AG04450 (cell line): Measurements from ENCODE around the gene ACY1. TPM values are rescaled to one million over a fixed set of nuclear protein-coding genes. Genes with fewer than 3 reads are reported as not detected.

Experiments
- CTCF ChIA-PET: fragments of 300-600, 350-600 bp; formaldehyde crosslinking; extraction: SDS; loops from one replicate; lab custom pipeline; 2022; ENCODE audit warnings: antibody characterized with exemption, inconsistent platforms; lab: Charles Lee
- POLR2A ChIA-PET: fragments of 350-600 bp; formaldehyde crosslinking; extraction: SDS; loops from one replicate; lab custom pipeline; 2021; ENCODE audit warnings: antibody characterized with exemption, inconsistent platforms; lab: Yijun Ruan, JAX
- DNase-seq: peaks from one replicate; pipeline ENCODE4 v3.0.0-alpha.2; 2011; ENCODE audit warnings: low read depth, low spot score
- H3K27ac ChIP-seq: one replicate; pipeline ENCODE4 v1.5.1; 2012; ENCODE audit warnings: low read depth, low read length, control low read depth
- H3K27me3 ChIP-seq: one replicate; pipeline ENCODE4 v1.6.0; 2012; ENCODE audit warnings: low read length; ENCODE audit not compliant: control insufficient read depth, insufficient read depth
- H3K4me3 ChIP-seq: 2 replicates; pipeline ENCODE4 v1.5.1; 2011; ENCODE audit warnings: mild to moderate bottlenecking, low read depth, low read length, control low read depth
- H3K9me3 ChIP-seq: 2 replicates; pipeline ENCODE4 v1.5.1; 2012; ENCODE audit warnings: low read length; ENCODE audit not compliant: control insufficient read depth, insufficient read depth
- CTCF ChIP-seq: IDR thresholded peaks from 2 replicates; pipeline ENCODE4 v1.5.1; 2011; ENCODE audit warnings: low read depth, low read length, control low read depth, inconsistent platforms
- polyA plus RNA-seq: library from polyadenylated mRNA; depleted of rRNA; stranded (reverse); fragments of >200 nt; gene quantifications from 2 replicates; pipeline ENCODE4 v1.2.3, GENCODE V29; 2011

The ACY1 gene
- polyA plus RNA-seq, 1 experiment = 20.4 TPM

- ChIA-PET CTCF (interaction anchor here (1.5 to 5.3 kb wide), 2 partner anchors 12 to 20 kb away, joined by 9 to 37 read pairs; partner anchors contain the start of genes ABHD14B, PARP3 and RRP9), POLR2A (interaction anchor here (1.0 kb wide), 1 partner anchor 11 kb away, joined by 4 read pairs; no protein-coding TSS in a partner anchor)
- no peak for TF ChIP-seq CTCF
- no peak overlapping the region for H3K4me3 ChIP-seq
- no peak overlapping the region for H3K27ac ChIP-seq
- no peaks in the 10 kb centered on the region; the same call in 1 of the 2 replicates for H3K9me3 ChIP-seq
- no peaks in the 10 kb centered on the region for H3K27me3 ChIP-seq
- DNase-seq = no peak
Observed at GRCh38 chr3:51954105-51954504, 29.2 kb upstream of the ACY1 start.

- TF ChIP-seq CTCF = no peak
- no peak overlapping the region for H3K4me3 ChIP-seq
- no peak overlapping the region for H3K27ac ChIP-seq
- ChIA-PET CTCF (interaction anchor here (1.5 to 5.3 kb wide), 2 partner anchors 12 to 19 kb away, joined by 9 to 37 read pairs; partner anchors contain the start of genes ABHD14B, PARP3 and RRP9), POLR2A (no interaction called here)
- H3K27me3 ChIP-seq = no peaks in the 10 kb centered on the region
- DNase-seq = no peak
- no peaks in the 10 kb centered on the region; the same call in 1 of the 2 replicates for H3K9me3 ChIP-seq
Observed at GRCh38 chr3:51954713-51955112, 28.6 kb upstream of the ACY1 start.

GRCh38 chr3:51955175-51955892, 28.0 kb upstream of the ACY1 start, which contains the start of gene GPR62:
GPR62 (plus strand) TSS chr3:51955381; CDS start chr3:51955653, 272 bp downstream.
- no peak for DNase-seq
- CTCF ChIA-PET = no interaction called here
- POLR2A ChIA-PET = no interaction called here
- Histone ChIP-seq H3K9me3 (no peaks in the 10 kb centered on the region; the same call in 1 of the 2 replicates), H3K4me3 (no peak within 1 kb of the TSS), H3K27me3 (no peaks in the 10 kb centered on the region), H3K27ac (no peak within 1 kb of the TSS)
- TF ChIP-seq CTCF = no peak

- no peak overlapping the region for H3K4me3 ChIP-seq
- POLR2A ChIA-PET = no interaction called here
- CTCF ChIA-PET = interaction anchor here (1.0 kb wide), 1 partner anchor 14 kb away, joined by 3 read pairs; no protein-coding TSS in a partner anchor
- peak; percentile 49 for TF ChIP-seq CTCF
- no peaks in the 10 kb centered on the region; the same call in 1 of the 2 replicates for H3K9me3 ChIP-seq
- no peak overlapping the region for H3K27ac ChIP-seq
- H3K27me3 ChIP-seq = no peaks in the 10 kb centered on the region
- no peak for DNase-seq
Observed at GRCh38 chr3:51955893-51956770, 27.2 kb upstream of the ACY1 start.
